Measurements from ENCODE around the gene KCNQ4.

GRCh38 chr1:40820911-40821693 is 37.5 kb downstream of the KCNQ4 start:
- TF ChIP-seq POLR2AphosphoS5 (IDR thresholded peaks at IDR 0.05; ENCODE audit: low read depth, low read length) (no peak), TAF1 (IDR thresholded peaks at IDR 0.05; ENCODE audit: low read depth, low read length) (no peak), POLR2A (IDR thresholded peaks at IDR 0.05; ENCODE audit: low read depth, low read length) (no peak)
